Nephron (organoid): ENCODE data around the gene COL26A1.

ENCODE experiments used
- H3K27ac Mint-ChIP-seq, 3 experiments: 2 replicates each; pipeline ENCODE4 v1.8.0; 2020; ENCODE audit warnings: mixed read lengths in 3 of 3, mild to moderate bottlenecking in 2 of 3, moderate library complexity in 1 of 3
- H3K27me3 Mint-ChIP-seq: 2 replicates; pipeline ENCODE4 v1.8.0; 2021; ENCODE audit warnings: low read depth, mild to moderate bottlenecking, moderate library complexity, mixed read lengths
- H3K36me3 Mint-ChIP-seq: 2 replicates; pipeline ENCODE4 v1.8.0; 2020; ENCODE audit warnings: low read depth, mixed read lengths
- H3K4me1 Mint-ChIP-seq: 2 replicates; pipeline ENCODE4 v1.8.0; 2020; ENCODE audit warnings: mixed read lengths
- H3K4me3 Mint-ChIP-seq, 3 experiments: 2 replicates each; pipeline ENCODE4 v1.8.0; 2020; ENCODE audit warnings: mild to moderate bottlenecking in 3 of 3, mixed read lengths in 3 of 3, moderate library complexity in 2 of 3
- H3K9me3 Mint-ChIP-seq: 2 replicates; pipeline ENCODE4 v1.8.0; 2020; ENCODE audit warnings: mixed read lengths
- TF ChIP-seq, protein P1 (sequence below), 3 experiments: fragments of 200-600 bp; sonication (generic); IDR thresholded peaks; one replicate each; pipeline ENCODE4 v1.5.0; 2021; ENCODE audit warnings: antibody characterized with exemption in 3 of 3; ENCODE audit not compliant: unreplicated experiment in 3 of 3

The COL26A1 gene

DNA sequence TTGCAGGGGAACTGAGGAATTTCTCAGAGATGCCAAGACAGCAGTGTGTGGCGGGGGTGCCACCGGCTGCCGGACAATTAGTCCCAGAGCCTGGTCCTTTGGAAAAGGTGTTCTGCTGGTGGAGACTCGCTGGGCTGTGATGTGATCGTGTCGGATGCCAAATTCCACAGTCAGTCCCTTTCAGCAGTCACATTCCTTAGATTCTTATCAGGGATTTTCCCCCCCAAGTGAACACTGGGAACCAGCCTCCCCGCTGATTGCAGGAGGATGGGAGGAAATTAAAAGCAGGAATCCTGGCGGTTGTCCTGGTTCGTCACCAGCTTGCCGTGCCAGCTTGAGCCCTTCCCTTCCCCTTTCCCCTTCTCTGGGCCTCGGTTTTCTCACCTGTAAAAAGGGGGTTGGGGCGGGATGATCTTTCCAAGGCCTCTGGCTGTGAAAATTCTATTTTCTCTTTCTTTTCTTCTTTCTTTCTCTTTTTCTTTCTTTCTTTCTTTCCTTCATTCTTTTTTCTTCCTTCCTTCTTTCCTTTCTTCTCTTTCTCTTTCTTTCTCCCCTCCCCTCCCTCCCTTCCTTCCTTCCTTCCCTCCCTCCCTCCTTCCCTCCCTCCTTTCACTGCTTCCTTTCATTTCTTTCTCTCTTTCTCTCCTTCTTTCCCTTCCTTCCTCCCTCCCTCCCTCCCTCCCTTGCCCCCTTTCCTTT is 39.6 kb downstream of the COL26A1 start:
- H3K9me3 Mint-ChIP-seq: no peaks in the 10 kb centered on the region
- peaks cover 30% of the 10 kb centered on the region for H3K4me1 Mint-ChIP-seq
- peak overlapping the region; percentile 68 to 76 (median 74) for H3K27ac Mint-ChIP-seq
- H3K27me3 Mint-ChIP-seq: peaks cover 13% of the 10 kb centered on the region
- H3K4me3 Mint-ChIP-seq: peak overlapping the region in 2 of 3 experiments; percentile 12 to 52
- TF ChIP-seq, protein P1, sequence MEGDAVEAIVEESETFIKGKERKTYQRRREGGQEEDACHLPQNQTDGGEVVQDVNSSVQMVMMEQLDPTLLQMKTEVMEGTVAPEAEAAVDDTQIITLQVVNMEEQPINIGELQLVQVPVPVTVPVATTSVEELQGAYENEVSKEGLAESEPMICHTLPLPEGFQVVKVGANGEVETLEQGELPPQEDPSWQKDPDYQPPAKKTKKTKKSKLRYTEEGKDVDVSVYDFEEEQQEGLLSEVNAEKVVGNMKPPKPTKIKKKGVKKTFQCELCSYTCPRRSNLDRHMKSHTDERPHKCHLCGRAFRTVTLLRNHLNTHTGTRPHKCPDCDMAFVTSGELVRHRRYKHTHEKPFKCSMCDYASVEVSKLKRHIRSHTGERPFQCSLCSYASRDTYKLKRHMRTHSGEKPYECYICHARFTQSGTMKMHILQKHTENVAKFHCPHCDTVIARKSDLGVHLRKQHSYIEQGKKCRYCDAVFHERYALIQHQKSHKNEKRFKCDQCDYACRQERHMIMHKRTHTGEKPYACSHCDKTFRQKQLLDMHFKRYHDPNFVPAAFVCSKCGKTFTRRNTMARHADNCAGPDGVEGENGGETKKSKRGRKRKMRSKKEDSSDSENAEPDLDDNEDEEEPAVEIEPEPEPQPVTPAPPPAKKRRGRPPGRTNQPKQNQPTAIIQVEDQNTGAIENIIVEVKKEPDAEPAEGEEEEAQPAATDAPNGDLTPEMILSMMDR (IDR thresholded peaks at IDR 0.05; ENCODE audit: unreplicated experiment in 3 of 3): no peak
- peaks cover 28% of the 10 kb centered on the region for H3K36me3 Mint-ChIP-seq

DNA sequence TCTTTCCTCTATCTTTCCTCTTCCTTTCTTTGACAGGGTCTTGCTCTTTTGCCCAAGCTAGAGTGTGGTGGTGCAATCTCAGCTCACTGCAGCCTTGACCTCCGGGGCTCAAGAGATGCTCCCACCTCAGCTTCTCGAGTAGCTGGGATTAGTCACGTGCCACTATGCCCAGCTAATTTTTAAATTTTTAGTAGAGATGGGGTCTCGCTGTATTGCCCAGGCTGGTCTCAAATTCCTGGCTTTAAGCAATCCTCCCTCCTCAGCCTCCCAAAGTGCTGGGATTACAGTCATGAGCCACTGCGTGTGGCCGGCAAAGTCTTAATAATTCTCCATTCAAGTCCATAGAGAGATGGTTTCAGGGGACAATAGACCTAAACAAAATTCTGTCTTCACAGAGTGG is 40.2 kb downstream of the COL26A1 start:
- H3K9me3 Mint-ChIP-seq: peaks cover under 1% of the 10 kb centered on the region
- no peak overlapping the region for H3K4me3 Mint-ChIP-seq
- H3K27me3 Mint-ChIP-seq: peaks cover 13% of the 10 kb centered on the region
- H3K27ac Mint-ChIP-seq: peak overlapping the region in 2 of 3 experiments; percentile 14 to 48
- peaks cover 32% of the 10 kb centered on the region for H3K36me3 Mint-ChIP-seq
- peaks cover 30% of the 10 kb centered on the region for H3K4me1 Mint-ChIP-seq
- TF ChIP-seq, protein P1 (IDR thresholded peaks at IDR 0.05; ENCODE audit: unreplicated experiment in 3 of 3): no peak

DNA sequence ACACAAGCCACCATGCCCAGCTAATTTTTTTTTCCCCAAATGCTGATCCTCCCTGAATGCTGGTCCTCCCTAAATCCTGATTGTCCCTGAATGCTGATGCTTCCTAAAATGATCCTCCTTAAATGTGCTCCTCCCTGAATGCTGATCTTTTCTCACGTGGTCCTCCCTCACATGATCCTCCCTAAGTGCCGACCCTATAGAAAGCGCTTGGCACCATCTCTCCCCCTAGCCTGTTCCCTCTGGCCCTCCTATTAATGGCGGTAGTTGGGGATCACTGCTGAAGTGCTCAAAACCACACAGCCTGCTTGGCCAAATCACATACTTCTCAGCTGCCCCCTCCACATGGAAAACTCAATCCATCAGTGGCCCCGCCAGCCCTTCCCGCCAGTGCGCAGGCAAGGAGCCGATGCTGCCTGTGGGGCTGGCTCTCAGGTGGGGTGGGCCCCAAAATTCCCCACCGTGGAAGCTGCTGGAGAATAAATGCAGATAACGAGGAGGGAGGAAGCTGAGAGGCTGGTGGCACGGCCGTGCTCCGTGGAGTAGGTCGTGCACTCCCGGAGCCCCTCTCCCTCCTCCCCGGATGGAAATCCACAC is 42.9 kb downstream of the COL26A1 start:
- Mint-ChIP-seq H3K4me1 (peaks cover 25% of the 10 kb centered on the region), H3K4me3 (no peak overlapping the region), H3K27me3 (peaks cover 5% of the 10 kb centered on the region), H3K36me3 (peaks cover 49% of the 10 kb centered on the region), H3K9me3 (peaks cover 24% of the 10 kb centered on the region), H3K27ac (peak overlapping the region in 1 of 3 experiments; percentile 47)
- TF ChIP-seq, protein P1 (IDR thresholded peaks at IDR 0.05; ENCODE audit: unreplicated experiment in 3 of 3): no peak

DNA sequence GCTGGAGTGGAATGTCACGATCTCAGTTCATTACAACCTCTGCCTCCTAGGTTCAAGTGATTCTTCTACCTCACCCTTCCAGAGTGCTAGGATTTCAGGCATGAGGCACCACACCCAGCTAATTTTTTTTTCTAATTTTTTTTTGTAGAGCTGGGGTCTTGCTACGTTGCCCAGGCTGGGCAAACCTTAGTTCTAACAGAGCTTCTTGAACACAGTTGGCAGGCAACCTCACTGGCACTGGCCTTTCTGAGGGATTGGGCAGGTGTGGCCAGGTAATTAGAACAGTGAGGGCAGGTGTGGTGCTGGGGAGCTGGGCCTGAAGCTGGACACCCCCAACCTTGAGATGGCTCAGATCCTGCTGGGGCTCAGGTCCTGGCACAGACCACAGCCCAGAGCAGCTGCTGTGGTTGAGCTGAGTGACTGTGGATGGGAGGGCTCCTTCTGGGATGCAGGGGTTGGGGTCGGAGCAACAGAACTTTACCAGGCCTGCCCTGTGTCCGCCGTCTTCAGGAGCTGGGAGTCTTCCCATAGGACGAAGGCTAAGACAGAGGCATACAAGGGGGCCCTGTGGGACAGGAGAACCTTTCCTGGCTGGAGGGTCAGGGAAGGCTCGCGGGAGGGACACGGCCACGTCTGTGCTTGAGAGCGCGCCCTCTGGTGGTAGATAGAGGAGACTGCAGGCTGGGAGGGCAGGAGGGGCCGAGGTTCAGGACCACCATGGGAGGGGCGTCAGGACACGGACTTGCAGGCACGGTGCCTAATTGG is 48.2 kb downstream of the COL26A1 start:
- peaks cover 43% of the 10 kb centered on the region for H3K36me3 Mint-ChIP-seq
- H3K27me3 Mint-ChIP-seq: peaks cover 10% of the 10 kb centered on the region
- peaks cover 10% of the 10 kb centered on the region for H3K4me1 Mint-ChIP-seq
- H3K9me3 Mint-ChIP-seq: peaks cover 24% of the 10 kb centered on the region
- TF ChIP-seq, protein P1 (IDR thresholded peaks at IDR 0.05; ENCODE audit: unreplicated experiment in 3 of 3): peak; percentile 81 to 82 (median 82)
- H3K27ac Mint-ChIP-seq: peak overlapping the region in 1 of 3 experiments; percentile 23
- no peak overlapping the region for H3K4me3 Mint-ChIP-seq

DNA sequence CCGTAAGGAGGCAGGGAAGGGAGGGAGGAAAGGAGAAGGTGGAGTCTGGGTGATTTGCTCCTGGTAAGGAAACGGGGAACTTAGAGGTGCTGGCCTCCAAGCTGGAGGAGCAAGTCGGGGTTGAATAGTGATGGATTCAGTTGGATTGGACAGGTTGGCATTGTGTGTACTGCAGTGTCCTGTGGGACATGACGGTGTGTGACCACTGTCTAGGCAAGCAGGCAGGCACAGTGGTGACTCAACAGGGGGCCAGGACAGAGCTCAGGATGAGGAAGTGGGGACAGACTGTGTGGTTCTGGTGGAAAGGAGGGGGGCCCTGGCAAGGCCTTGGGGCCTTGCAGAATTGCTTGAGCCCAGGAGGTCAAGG is 48.8 kb downstream of the COL26A1 start:
- Mint-ChIP-seq H3K4me3 (no peak overlapping the region), H3K4me1 (peaks cover 7% of the 10 kb centered on the region), H3K27me3 (peaks cover 5% of the 10 kb centered on the region)

More for the DNA sequence above, 48.8 kb downstream of the COL26A1 start:
- peak overlapping the region in 1 of 3 experiments; percentile 23 for H3K27ac Mint-ChIP-seq
- TF ChIP-seq, protein P1 (IDR thresholded peaks at IDR 0.05; ENCODE audit: unreplicated experiment in 3 of 3): no peak
- peaks cover 24% of the 10 kb centered on the region for H3K9me3 Mint-ChIP-seq
- peaks cover 37% of the 10 kb centered on the region for H3K36me3 Mint-ChIP-seq
